Loucy (cell line): ENCODE measurements around the gene FGF14.

Experiments
- H2AFZ ChIP-seq: fragments of 200-600 bp; sonication (generic); 2 replicates; pipeline ENCODE4 v1.6.0; 2016; ENCODE audit warnings: antibody characterized with exemption, mild to moderate bottlenecking, low read length, moderate library complexity
- H3F3A ChIP-seq: fragments of 200-600 bp; 2 replicates; pipeline ENCODE4 v1.6.0; 2016; ENCODE audit warnings: antibody characterized with exemption, low read depth, mild to moderate bottlenecking
- H3K27me3 ChIP-seq: fragments of 200-600 bp; sonication (generic); 2 replicates; pipeline ENCODE4 v1.6.1; 2014; ENCODE audit warnings: low read length, mild to moderate bottlenecking; ENCODE audit not compliant: insufficient read depth, poor library complexity, severe bottlenecking
- H3K36me3 ChIP-seq: fragments of 200-600 bp; sonication (generic); 2 replicates; pipeline ENCODE4 v1.6.1; 2016; ENCODE audit warnings: low read length; ENCODE audit not compliant: insufficient read depth
- H3K4me1 ChIP-seq: fragments of 200-600 bp; sonication (generic); 2 replicates; pipeline ENCODE4 v1.5.1; 2014; ENCODE audit warnings: low read length, mild to moderate bottlenecking; ENCODE audit not compliant: insufficient read depth, poor library complexity, severe bottlenecking
- H3K4me2 ChIP-seq: fragments of 200-600 bp; sonication (generic); 2 replicates; pipeline ENCODE4 v1.6.0; 2014; ENCODE audit warnings: antibody characterized with exemption, low read length, low read depth, mild to moderate bottlenecking; ENCODE audit not compliant: poor library complexity, severe bottlenecking
- H3K4me3 ChIP-seq: fragments of 200-600 bp; sonication (generic); 2 replicates; pipeline ENCODE4 v1.5.1; 2014; ENCODE audit warnings: low read length, mild to moderate bottlenecking, mixed read lengths; ENCODE audit not compliant: poor library complexity, severe bottlenecking
- H3K79me2 ChIP-seq: fragments of 200-600 bp; sonication (generic); 2 replicates; pipeline ENCODE4 v1.6.1; 2014; ENCODE audit warnings: low read length; ENCODE audit not compliant: insufficient read depth
- H3K9ac ChIP-seq: fragments of 200-600 bp; sonication (generic); 2 replicates; pipeline ENCODE4 v1.6.0; 2014; ENCODE audit warnings: mild to moderate bottlenecking, low read depth, low read length, moderate library complexity; ENCODE audit not compliant: poor library complexity, severe bottlenecking
- H3K9me2 ChIP-seq: fragments of 200-600 bp; sonication (generic); replicated peaks from 2 replicates; pipeline ENCODE4 v1.6.1; 2016; ENCODE audit warnings: low read depth, low read length, mixed read lengths
- H3K9me3 ChIP-seq: fragments of 200-600 bp; sonication (generic); 2 replicates; pipeline ENCODE4 v1.6.1; 2014; ENCODE audit warnings: mild to moderate bottlenecking, antibody characterized with exemption, low read length, low read depth; ENCODE audit not compliant: insufficient read depth
- H4K20me1 ChIP-seq: fragments of 200-600 bp; sonication (generic); 2 replicates; pipeline ENCODE4 v1.6.0; 2014; ENCODE audit warnings: antibody characterized with exemption, low read length, mild to moderate bottlenecking; ENCODE audit not compliant: insufficient read depth, poor library complexity, severe bottlenecking
- EZH2phosphoT487 ChIP-seq: fragments of 200-600 bp; IDR thresholded peaks from 2 replicates; pipeline ENCODE4 v1.6.1; 2018; ENCODE audit warnings: antibody characterized with exemption, mild to moderate bottlenecking, moderate library complexity, borderline replicate concordance
- TF ChIP-seq, protein P1 (sequence below): fragments of 200-600 bp; sonication (generic); conservative IDR thresholded peaks from 2 replicates; pipeline ENCODE4 v1.5.1; 2014; ENCODE audit warnings: mild to moderate bottlenecking, antibody characterized with exemption, low read length

FGF14 gene

GRCh38 chr13:102038787-102039186 is 363.1 kb downstream of the FGF14 start:
- H3K9me2 ChIP-seq: no peaks in the 10 kb centered on the region
- H4K20me1 ChIP-seq: no peaks in the 10 kb centered on the region
- H3K4me1 ChIP-seq: no peaks in the 10 kb centered on the region
- H3K4me2 ChIP-seq: no peak overlapping the region
- H3K36me3 ChIP-seq: no peaks in the 10 kb centered on the region
- no peaks in the 10 kb centered on the region for H3K27me3 ChIP-seq
- no peak overlapping the region for H2AFZ ChIP-seq
- no peaks in the 10 kb centered on the region for H3F3A ChIP-seq
- no peak for TF ChIP-seq EZH2phosphoT487
- TF ChIP-seq, protein P1, sequence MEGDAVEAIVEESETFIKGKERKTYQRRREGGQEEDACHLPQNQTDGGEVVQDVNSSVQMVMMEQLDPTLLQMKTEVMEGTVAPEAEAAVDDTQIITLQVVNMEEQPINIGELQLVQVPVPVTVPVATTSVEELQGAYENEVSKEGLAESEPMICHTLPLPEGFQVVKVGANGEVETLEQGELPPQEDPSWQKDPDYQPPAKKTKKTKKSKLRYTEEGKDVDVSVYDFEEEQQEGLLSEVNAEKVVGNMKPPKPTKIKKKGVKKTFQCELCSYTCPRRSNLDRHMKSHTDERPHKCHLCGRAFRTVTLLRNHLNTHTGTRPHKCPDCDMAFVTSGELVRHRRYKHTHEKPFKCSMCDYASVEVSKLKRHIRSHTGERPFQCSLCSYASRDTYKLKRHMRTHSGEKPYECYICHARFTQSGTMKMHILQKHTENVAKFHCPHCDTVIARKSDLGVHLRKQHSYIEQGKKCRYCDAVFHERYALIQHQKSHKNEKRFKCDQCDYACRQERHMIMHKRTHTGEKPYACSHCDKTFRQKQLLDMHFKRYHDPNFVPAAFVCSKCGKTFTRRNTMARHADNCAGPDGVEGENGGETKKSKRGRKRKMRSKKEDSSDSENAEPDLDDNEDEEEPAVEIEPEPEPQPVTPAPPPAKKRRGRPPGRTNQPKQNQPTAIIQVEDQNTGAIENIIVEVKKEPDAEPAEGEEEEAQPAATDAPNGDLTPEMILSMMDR: no peak
- H3K9ac ChIP-seq: no peak overlapping the region
- H3K9me3 ChIP-seq: no peaks in the 10 kb centered on the region; the same call in 1 of the 2 replicates
- H3K79me2 ChIP-seq: no peaks in the 10 kb centered on the region
- H3K4me3 ChIP-seq: no peak overlapping the region

DNA sequence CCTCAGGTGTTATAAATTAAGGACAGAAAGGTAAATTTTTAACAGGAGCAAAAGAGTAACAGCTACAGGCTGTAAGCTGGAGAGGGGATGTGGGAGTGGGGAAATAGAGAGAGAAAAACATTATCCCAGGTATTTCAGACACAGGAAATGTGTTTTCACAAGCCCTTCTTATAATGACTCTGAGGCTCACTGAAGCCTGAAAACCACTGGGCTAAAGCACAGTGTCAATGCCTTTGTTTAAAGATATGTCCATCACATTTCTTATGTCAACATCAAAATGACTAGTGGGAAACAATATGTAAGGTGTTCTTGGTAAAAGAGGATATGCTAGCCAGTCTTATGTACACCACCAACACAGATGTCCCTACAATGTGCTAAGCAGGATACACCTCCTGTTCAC is 365.9 kb downstream of the FGF14 start:
- H3K9ac ChIP-seq: no peak overlapping the region
- H3K4me3 ChIP-seq: no peak overlapping the region
- H3K4me1 ChIP-seq: no peaks in the 10 kb centered on the region
- no peaks in the 10 kb centered on the region for H3F3A ChIP-seq
- H3K4me2 ChIP-seq: no peak overlapping the region
- TF ChIP-seq, protein P1: no peak
- no peak for TF ChIP-seq EZH2phosphoT487
- no peaks in the 10 kb centered on the region for H3K36me3 ChIP-seq
- no peaks in the 10 kb centered on the region for H3K79me2 ChIP-seq
- no peaks in the 10 kb centered on the region for H3K9me2 ChIP-seq
- no peaks in the 10 kb centered on the region for H3K27me3 ChIP-seq
- no peaks in the 10 kb centered on the region; the same call in 1 of the 2 replicates for H3K9me3 ChIP-seq
- no peaks in the 10 kb centered on the region for H4K20me1 ChIP-seq
- H2AFZ ChIP-seq: no peak overlapping the region

DNA sequence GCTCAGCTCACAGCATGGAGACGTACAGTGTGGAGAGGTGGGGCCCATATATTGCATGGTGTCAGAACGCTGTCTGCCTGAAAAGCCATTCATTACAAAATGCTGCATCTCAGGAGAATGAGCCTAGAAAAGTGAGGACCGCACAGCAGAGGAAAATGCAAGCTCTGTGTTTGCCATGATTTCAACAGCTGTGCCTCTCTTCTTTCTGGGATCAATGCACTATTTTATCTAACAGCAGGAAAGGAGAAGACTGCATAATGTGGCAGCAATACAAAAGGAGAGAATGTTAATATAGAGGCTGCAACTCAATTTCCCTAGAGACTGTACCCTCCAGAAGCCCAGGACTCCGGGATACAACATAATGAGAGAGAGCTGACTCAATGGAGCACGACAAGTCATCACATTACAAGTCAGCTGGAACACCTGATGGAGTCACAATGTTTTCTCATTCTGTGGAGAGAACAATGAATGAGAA is 368.0 kb downstream of the FGF14 start:
- no peaks in the 10 kb centered on the region for H3F3A ChIP-seq
- H3K79me2 ChIP-seq: no peaks in the 10 kb centered on the region
- H3K4me2 ChIP-seq: no peak overlapping the region

More for the DNA sequence above, 368.0 kb downstream of the FGF14 start:
- TF ChIP-seq, protein P1: no peak
- TF ChIP-seq EZH2phosphoT487: no peak
- Histone ChIP-seq H3K9me3 (no peaks in the 10 kb centered on the region; the same call in 1 of the 2 replicates), H3K9ac (no peak overlapping the region), H3K4me1 (no peaks in the 10 kb centered on the region), H3K27me3 (no peaks in the 10 kb centered on the region), H2AFZ (no peak overlapping the region), H3K4me3 (no peak overlapping the region), H3K9me2 (no peaks in the 10 kb centered on the region), H3K36me3 (no peaks in the 10 kb centered on the region), H4K20me1 (no peaks in the 10 kb centered on the region)
